H1 (cell line): ENCODE results near the gene NFIA. TPM values are rescaled to one million over a fixed set of nuclear protein-coding genes. Genes with fewer than 3 reads are reported as not detected.

Source experiments
- CTCF ChIA-PET: fragments of 300-600 bp; sonication (Branson Sonifier 250); formaldehyde crosslinking; loops from one replicate; lab custom pipeline; 2021; ENCODE audit not compliant: partially characterized antibody; lab: Charles Lee
- POLR2A ChIA-PET: fragments of 300-600 bp; sonication (Branson Sonifier 250); formaldehyde crosslinking; loops from one replicate; lab custom pipeline; 2021; ENCODE audit warnings: inconsistent platforms; ENCODE audit not compliant: partially characterized antibody; lab: Charles Lee
- DNase-seq, 2 experiments: peaks; one replicate each; pipeline versions ENCODE4 v3.0.0 to v3.0.0-alpha.2; 2010 to 2022; ENCODE audit warnings: low spot score in 2 of 2, low read depth in 1 of 2, mixed read lengths in 1 of 2
- FAIRE-seq: peaks from 2 replicates; lab custom pipeline; 2011; peaks lifted over from hg19 to GRCh38; lab: Jason Lieb, UNC
- H2AFZ ChIP-seq: 2 replicates; pipeline ENCODE4 v1.8.1; 2012; ENCODE audit warnings: low read length, inconsistent platforms
- H2AK5ac ChIP-seq: 2 replicates; pipeline ENCODE4 v1.6.1; 2013; ENCODE audit warnings: low read depth, low read length
- H2BK120ac ChIP-seq: replicated peaks from 2 replicates; pipeline ENCODE3; 2013; ENCODE audit warnings: low read depth, low read length, inconsistent platforms
- H2BK12ac ChIP-seq: 2 replicates; pipeline ENCODE4 v1.6.1; 2013; ENCODE audit warnings: low read depth, low read length
- H2BK15ac ChIP-seq: 2 replicates; pipeline ENCODE4 v1.6.1; 2013; ENCODE audit warnings: low read length
- H2BK20ac ChIP-seq: 2 replicates; pipeline ENCODE4 v1.6.1; 2013; ENCODE audit warnings: low read length
- H2BK5ac ChIP-seq: 2 replicates; pipeline ENCODE4 v1.6.1; 2013; ENCODE audit warnings: low read depth, low read length
- H3K14ac ChIP-seq: 2 replicates; pipeline ENCODE4 v1.6.1; 2013; ENCODE audit warnings: inconsistent platforms; ENCODE audit not compliant: insufficient read length
- H3K18ac ChIP-seq: 2 replicates; pipeline ENCODE4 v1.6.1; 2013; ENCODE audit warnings: low read length; ENCODE audit errors: extremely low read depth
- H3K23ac ChIP-seq: 2 replicates; pipeline ENCODE4 v1.6.1; 2013; ENCODE audit warnings: inconsistent platforms; ENCODE audit not compliant: insufficient read length
- H3K23me2 ChIP-seq: 2 replicates; pipeline ENCODE4 v1.6.1; 2013; ENCODE audit warnings: low read depth, low read length
- H3K27ac ChIP-seq: 2 replicates; pipeline ENCODE4 v1.6.1; 2011; ENCODE audit warnings: low read depth, low read length, inconsistent platforms
- H3K27me3 ChIP-seq, 4 experiments: replicated peaks in 1 of 4; 1 replicate in 1 of 4; 2 replicates in 3 of 4; pipeline versions ENCODE4 v1.6.1 to v1.8.1; 2011 to 2013; ENCODE audit warnings: low read length in 3 of 4, mild to moderate bottlenecking in 3 of 4, inconsistent platforms in 2 of 4, mixed read lengths in 2 of 4, moderate library complexity in 1 of 4; ENCODE audit not compliant: control insufficient read depth in 3 of 4, insufficient read depth in 3 of 4; ENCODE audit errors: extremely low read depth in 1 of 4
- H3K36me3 ChIP-seq, 4 experiments: 2 replicates each; pipeline versions ENCODE4 v1.6.1 to v1.8.1; 2011 to 2013; ENCODE audit warnings: mild to moderate bottlenecking in 4 of 4, low read length in 3 of 4, moderate library complexity in 2 of 4, control low read depth in 1 of 4, inconsistent platforms in 1 of 4; ENCODE audit not compliant: insufficient read depth in 4 of 4, control insufficient read depth in 2 of 4
- H3K4ac ChIP-seq: replicated peaks from 2 replicates; pipeline ENCODE3; 2013; ENCODE audit warnings: low read length, low read depth, mixed read lengths, inconsistent platforms; ENCODE audit not compliant: insufficient read length
- H3K4me1 ChIP-seq, 4 experiments: replicated peaks in 1 of 4; 1 replicate in 1 of 4; 2 replicates in 3 of 4; pipeline versions ENCODE4 v1.6.1 to v1.8.1; 2011 to 2013; ENCODE audit warnings: low read length in 3 of 4, inconsistent platforms in 2 of 4, mixed read lengths in 1 of 4; ENCODE audit not compliant: insufficient read depth in 4 of 4, control insufficient read depth in 3 of 4
- H3K4me2 ChIP-seq, 2 experiments: 2 replicates each; pipeline versions ENCODE4 v1.6.1 to v1.8.1; 2011 to 2013; ENCODE audit warnings: low read depth in 2 of 2, low read length in 2 of 2, control low read depth in 1 of 2, inconsistent platforms in 1 of 2, mild to moderate bottlenecking in 1 of 2; ENCODE audit not compliant: insufficient read depth in 1 of 2
- H3K4me3 ChIP-seq, 4 experiments: fragments of 200-600, 300-600 bp in 1 of 4; sonication (generic), shearing (Covaris generic), sonication (Bioruptor Twin) in 1 of 4; 2 replicates each; pipeline versions ENCODE4 v1.5.1 to v1.8.1; 2011 to 2016; ENCODE audit warnings: low read length in 4 of 4, low read depth in 3 of 4, control low read depth in 2 of 4, inconsistent platforms in 2 of 4, mild to moderate bottlenecking in 2 of 4, mixed read lengths in 1 of 4, moderate library complexity in 1 of 4; ENCODE audit not compliant: insufficient read depth in 2 of 4; ENCODE audit errors: extremely low read depth in 1 of 4
- H3K56ac ChIP-seq: replicated peaks from 2 replicates; pipeline ENCODE3; 2013; ENCODE audit warnings: low read depth, mild to moderate bottlenecking, mixed read lengths, low read length, inconsistent platforms; ENCODE audit not compliant: insufficient read length
- H3K79me1 ChIP-seq: 2 replicates; pipeline ENCODE4 v1.6.1; 2013; ENCODE audit warnings: low read depth, low read length, control low read depth
- H3K79me2 ChIP-seq, 2 experiments: 2 replicates each; pipeline versions ENCODE4 v1.6.1 to v1.8.1; 2012 to 2013; ENCODE audit warnings: low read length in 2 of 2, mild to moderate bottlenecking in 2 of 2, inconsistent platforms in 1 of 2; ENCODE audit not compliant: insufficient read depth in 2 of 2, control insufficient read depth in 1 of 2
- H3K9ac ChIP-seq, 4 experiments: replicated peaks in 1 of 4; 1 replicate in 1 of 4; 2 replicates in 3 of 4; pipeline versions ENCODE4 v1.6.1 to v1.8.1; 2011 to 2013; ENCODE audit warnings: low read depth in 3 of 4, low read length in 3 of 4, control low read depth in 2 of 4, mild to moderate bottlenecking in 2 of 4, moderate library complexity in 2 of 4, inconsistent platforms in 1 of 4; ENCODE audit errors: extremely low read depth in 1 of 4
- H3K9me3 ChIP-seq, 2 experiments: 2 replicates each; pipeline versions ENCODE4 v1.6.1 to v1.8.1; 2012 to 2013; ENCODE audit warnings: mild to moderate bottlenecking in 2 of 2, moderate library complexity in 2 of 2, control low read depth in 1 of 2, inconsistent platforms in 1 of 2, low read depth in 1 of 2, low read length in 1 of 2, mixed read lengths in 1 of 2; ENCODE audit not compliant: insufficient read depth in 2 of 2
- H4K20me1 ChIP-seq, 2 experiments: replicated peaks in 1 of 2; 2 replicates each; pipeline versions ENCODE3 to v1.8.1; 2011 to 2013; ENCODE audit warnings: inconsistent platforms in 2 of 2, low read length in 2 of 2, mild to moderate bottlenecking in 1 of 2; ENCODE audit not compliant: insufficient read depth in 2 of 2, control insufficient read depth in 1 of 2
- H4K5ac ChIP-seq: 2 replicates; pipeline ENCODE4 v1.6.1; 2013; ENCODE audit warnings: low read length, low read depth, mixed read lengths, inconsistent platforms; ENCODE audit not compliant: insufficient read length
- H4K8ac ChIP-seq: 2 replicates; pipeline ENCODE4 v1.8.0; 2013; ENCODE audit warnings: mild to moderate bottlenecking, moderate library complexity, low read length, inconsistent platforms; ENCODE audit not compliant: insufficient read depth; ENCODE audit errors: extremely low read depth
- H4K91ac ChIP-seq: replicated peaks from 2 replicates; pipeline ENCODE3; 2013; ENCODE audit warnings: low read length, mixed read lengths, inconsistent platforms; ENCODE audit not compliant: insufficient read length
- CEBPB ChIP-seq: IDR thresholded peaks from 2 replicates; pipeline ENCODE4 v1.6.1; 2012; ENCODE audit warnings: low read depth, low read length
- EGR1 ChIP-seq: IDR thresholded peaks from 2 replicates; pipeline ENCODE4 v1.6.1; 2011; ENCODE audit warnings: low read depth, low read length, borderline replicate concordance
- EP300 ChIP-seq, 2 experiments: IDR thresholded peaks; 1 replicate in 1 of 2; 2 replicates in 1 of 2; pipeline ENCODE4 v1.6.1; 2011 to 2012; ENCODE audit warnings: low read depth in 2 of 2, low read length in 2 of 2, mild to moderate bottlenecking in 2 of 2, borderline replicate concordance in 1 of 2, inconsistent platforms in 1 of 2, moderate library complexity in 1 of 2
- GABPA ChIP-seq: IDR thresholded peaks from 2 replicates; pipeline ENCODE4 v1.6.1; 2011; ENCODE audit warnings: mild to moderate bottlenecking, low read length, moderate library complexity, borderline replicate concordance; ENCODE audit not compliant: insufficient read depth
- RBBP5 ChIP-seq: IDR thresholded peaks from 2 replicates; pipeline ENCODE4 v1.7.1; 2012; ENCODE audit warnings: low read depth, mild to moderate bottlenecking, inconsistent platforms, low read length, moderate library complexity, borderline replicate concordance
- USF2 ChIP-seq: IDR thresholded peaks from 2 replicates; pipeline ENCODE4 v1.6.1; 2011; ENCODE audit warnings: low read length, improper control_type of control experiment
- WGBS, 2 experiments: shearing (Covaris generic) in 1 of 2; methylation state at CpG; one replicate each; pipeline versions ENCODE4 v1.1.6 to v1.1.7; 2013 to 2015; ENCODE audit warnings: low lambda C conversion rate in 2 of 2, mixed read lengths in 2 of 2, inconsistent platforms in 1 of 2, low coverage in 1 of 2, missing lambda C conversion rate in 1 of 2; ENCODE audit not compliant: insufficient replicate concordance in 2 of 2, insufficient coverage in 1 of 2, insufficient read length in 1 of 2; ENCODE audit errors: extremely low coverage in 1 of 2, missing lambda C conversion rate in 1 of 2; 5-methylcytosine and 5-hydroxymethylcytosine counted together
- polyA plus RNA-seq, 7 experiments: library from polyadenylated mRNA; depleted of rRNA in 3 of 7; stranded (reverse) in 5 of 7; unstranded in 2 of 7; fragments of >200 nt in 5 of 7; fragments of 200-250 nt in 2 of 7; gene quantifications; 1 replicate in 5 of 7; 2 replicates in 1 of 7; 4 replicates in 1 of 7; pipeline versions ENCODE4 v1.2.1 to v1.2.3, GENCODE V29; 2011 to 2013; ENCODE audit warnings: missing spikeins in 2 of 7, mixed read lengths in 2 of 7
- total RNA-seq: library from RNA; stranded (reverse); fragmentation: NEBNext Ultra II Directional; extraction: Animal tissue kit (Norgen Biotek cat#: 25700); gene quantifications from 2 replicates; pipeline ENCODE4 v1.2.1, GENCODE V29; 2021
- TF ChIP-seq, protein P1 (sequence below): IDR thresholded peaks from 2 replicates; pipeline ENCODE4 v1.6.1; 2012; ENCODE audit warnings: low read length, inconsistent platforms

NFIA gene
- total and polyA plus RNA-seq, 2 of the 8 experiments (the other 6 are each of a cell fraction or from before 2014, with no cell fraction given) = 1.8 to 2.3 TPM

DNA sequence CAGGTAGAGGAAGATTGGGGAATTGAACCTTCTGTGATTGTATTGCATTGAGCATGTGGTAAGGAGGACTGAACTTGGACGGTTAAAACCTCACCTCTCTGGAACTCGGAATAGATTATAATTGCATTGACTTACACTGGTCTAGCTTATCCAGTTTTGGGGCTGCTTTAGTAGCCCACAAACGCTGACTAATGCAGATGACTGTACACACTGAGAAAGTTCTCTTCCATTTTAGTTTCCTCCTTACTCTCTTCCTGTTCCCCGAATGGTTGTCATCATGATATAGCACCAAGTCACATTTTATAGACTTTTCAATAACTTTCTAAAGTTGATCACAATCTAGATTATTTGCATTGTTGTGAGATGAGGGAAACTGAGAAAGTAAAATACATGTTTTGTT is 78.2 kb downstream of the NFIA start:
- POLR2A ChIA-PET = no interaction called here
- H4K91ac ChIP-seq = no peak overlapping the region
- no peak overlapping the region for H2AK5ac ChIP-seq
- DNase-seq (no peak), FAIRE-seq (no peak)
- no peak overlapping the region for H2BK15ac ChIP-seq
- no peak overlapping the region for H4K5ac ChIP-seq
- no peaks in the 10 kb centered on the region for H3K27me3 ChIP-seq
- no peak overlapping the region for H3K4me3 ChIP-seq
- H3K4me2 ChIP-seq = no peak overlapping the region
- no peak overlapping the region for H3K56ac ChIP-seq
- H3K79me1 ChIP-seq = no peaks in the 10 kb centered on the region
- H2BK12ac ChIP-seq = no peak overlapping the region
- H2BK120ac ChIP-seq = no peak overlapping the region
- no peak overlapping the region for H3K18ac ChIP-seq
- no peak overlapping the region for H3K27ac ChIP-seq
- WGBS, 2 experiments = 91% methylated on average over 4 of the region's 4 CpGs; no CpG with 5 or more reads in 1 of the 2 experiments
- H3K36me3 ChIP-seq = no peaks in the 10 kb centered on the region
- no peak overlapping the region for H2AFZ ChIP-seq
- H3K23ac ChIP-seq = no peak overlapping the region
- H4K20me1 ChIP-seq = no peaks in the 10 kb centered on the region
- no peak overlapping the region for H3K14ac ChIP-seq
- H3K4ac ChIP-seq = no peak overlapping the region
- H3K79me2 ChIP-seq = no peaks in the 10 kb centered on the region
- TF ChIP-seq, protein P1, sequence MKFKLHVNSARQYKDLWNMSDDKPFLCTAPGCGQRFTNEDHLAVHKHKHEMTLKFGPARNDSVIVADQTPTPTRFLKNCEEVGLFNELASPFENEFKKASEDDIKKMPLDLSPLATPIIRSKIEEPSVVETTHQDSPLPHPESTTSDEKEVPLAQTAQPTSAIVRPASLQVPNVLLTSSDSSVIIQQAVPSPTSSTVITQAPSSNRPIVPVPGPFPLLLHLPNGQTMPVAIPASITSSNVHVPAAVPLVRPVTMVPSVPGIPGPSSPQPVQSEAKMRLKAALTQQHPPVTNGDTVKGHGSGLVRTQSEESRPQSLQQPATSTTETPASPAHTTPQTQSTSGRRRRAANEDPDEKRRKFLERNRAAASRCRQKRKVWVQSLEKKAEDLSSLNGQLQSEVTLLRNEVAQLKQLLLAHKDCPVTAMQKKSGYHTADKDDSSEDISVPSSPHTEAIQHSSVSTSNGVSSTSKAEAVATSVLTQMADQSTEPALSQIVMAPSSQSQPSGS = no peak
- TF ChIP-seq EGR1 (no peak), USF2 (no peak), EP300 (IDR thresholded peaks at IDR 0.05; ENCODE audit: borderline replicate concordance in 1 of 2, low read depth in 2 of 2, low read length in 2 of 2) (no peak), RBBP5 (no peak), CEBPB (no peak), GABPA (no peak)
- no peaks in the 10 kb centered on the region for H3K9me3 ChIP-seq
- no peak overlapping the region for H2BK20ac ChIP-seq
- peaks cover 0 to 2% (median 0%) of the 10 kb centered on the region in 4 experiments; a peak in 2 of 7 replicates for H3K4me1 ChIP-seq
- CTCF ChIA-PET = no interaction called here
- no peaks in the 10 kb centered on the region for H3K23me2 ChIP-seq
- no peak overlapping the region for H4K8ac ChIP-seq
- no peak overlapping the region for H3K9ac ChIP-seq
- H2BK5ac ChIP-seq = no peak overlapping the region
